SH-SY5Y (cell line): Measurements from ENCODE around the gene ZSCAN10.

Experiments
- GATA2 ChIP-seq: IDR thresholded peaks from 2 replicates; pipeline ENCODE4 v1.6.1; 2011; ENCODE audit warnings: mild to moderate bottlenecking, low read depth, low read length
- GATA3 ChIP-seq: IDR thresholded peaks from 2 replicates; pipeline ENCODE4 v1.6.1; 2011; ENCODE audit warnings: low read depth, mild to moderate bottlenecking, low read length, moderate library complexity

GRCh38 chr16:3073448-3073847 lies 25.6 kb downstream of the ZSCAN10 start:
- TF ChIP-seq GATA3 (no peak), GATA2 (no peak)
